Astrocyte of the spinal cord (primary cell): ENCODE results near the gene CINP.

Experiments used
- DNase-seq: peaks from one replicate; pipeline ENCODE4 v3.0.0; 2011; ENCODE audit warnings: low read depth, low spot score
- H3K4me3 ChIP-seq: 2 replicates; pipeline ENCODE4 v1.5.1; 2011; ENCODE audit warnings: low read depth, mild to moderate bottlenecking, low read length, moderate library complexity
- in situ Hi-C: cut with HindIII; loops from 2 replicates; pipeline ENCODE4 v1.10.0; 2017; ENCODE audit warnings: low sequenced_read_pairs
- TF ChIP-seq, protein P1 (sequence below): IDR thresholded peaks from 2 replicates; pipeline ENCODE4 v1.5.1; 2012; ENCODE audit warnings: low read depth, mild to moderate bottlenecking, low read length, inconsistent platforms

CINP gene

DNA sequence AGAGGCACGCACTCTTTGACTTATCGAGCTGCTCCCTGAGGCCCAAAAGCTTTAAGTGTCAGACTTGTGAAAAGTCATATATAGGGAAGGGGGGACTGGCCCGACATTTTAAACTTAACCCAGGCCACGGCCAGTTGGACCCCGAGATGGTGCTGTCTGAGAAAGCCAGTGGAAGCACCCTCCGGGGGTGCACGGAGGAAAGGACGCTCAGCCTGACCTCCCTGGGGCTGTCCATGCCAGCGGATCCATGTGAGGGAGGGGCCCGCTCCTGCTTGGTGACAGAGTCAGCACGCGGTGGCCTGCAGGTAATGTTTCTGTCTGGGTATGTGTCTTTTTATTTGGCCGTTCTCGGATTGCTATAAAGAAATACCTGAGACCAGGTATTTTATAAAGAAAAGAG lies 36.1 kb downstream of the CINP start:
- TF ChIP-seq, protein P1, sequence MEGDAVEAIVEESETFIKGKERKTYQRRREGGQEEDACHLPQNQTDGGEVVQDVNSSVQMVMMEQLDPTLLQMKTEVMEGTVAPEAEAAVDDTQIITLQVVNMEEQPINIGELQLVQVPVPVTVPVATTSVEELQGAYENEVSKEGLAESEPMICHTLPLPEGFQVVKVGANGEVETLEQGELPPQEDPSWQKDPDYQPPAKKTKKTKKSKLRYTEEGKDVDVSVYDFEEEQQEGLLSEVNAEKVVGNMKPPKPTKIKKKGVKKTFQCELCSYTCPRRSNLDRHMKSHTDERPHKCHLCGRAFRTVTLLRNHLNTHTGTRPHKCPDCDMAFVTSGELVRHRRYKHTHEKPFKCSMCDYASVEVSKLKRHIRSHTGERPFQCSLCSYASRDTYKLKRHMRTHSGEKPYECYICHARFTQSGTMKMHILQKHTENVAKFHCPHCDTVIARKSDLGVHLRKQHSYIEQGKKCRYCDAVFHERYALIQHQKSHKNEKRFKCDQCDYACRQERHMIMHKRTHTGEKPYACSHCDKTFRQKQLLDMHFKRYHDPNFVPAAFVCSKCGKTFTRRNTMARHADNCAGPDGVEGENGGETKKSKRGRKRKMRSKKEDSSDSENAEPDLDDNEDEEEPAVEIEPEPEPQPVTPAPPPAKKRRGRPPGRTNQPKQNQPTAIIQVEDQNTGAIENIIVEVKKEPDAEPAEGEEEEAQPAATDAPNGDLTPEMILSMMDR, result no peak
- in situ Hi-C loops, result no loop called here

DNA sequence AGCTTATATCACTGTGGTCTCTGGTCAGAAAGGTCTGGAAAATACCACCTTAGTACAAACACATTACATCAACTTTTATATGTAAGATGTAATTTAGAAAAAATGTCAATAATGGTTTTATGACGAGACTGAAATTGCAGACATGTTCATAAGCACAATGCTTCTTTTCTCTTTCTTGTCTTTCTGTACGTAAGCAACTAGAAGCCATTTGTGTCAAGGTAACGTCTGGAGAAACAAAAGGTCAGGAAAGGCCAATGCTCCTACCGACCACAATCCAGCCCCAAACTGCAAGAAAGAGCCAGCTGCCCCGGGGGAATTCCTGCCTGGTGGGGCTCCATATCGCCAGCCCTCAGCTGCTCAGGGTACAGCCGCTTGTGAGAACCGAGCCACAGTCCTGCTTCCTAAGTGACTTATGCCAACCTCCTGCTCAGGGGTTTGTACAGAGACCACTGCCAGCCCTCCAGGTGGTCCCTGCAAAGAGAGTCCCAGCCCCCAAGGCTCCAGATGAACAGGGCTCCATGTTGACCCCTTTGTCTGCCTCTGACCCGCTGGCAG lies 36.8 kb downstream of the CINP start:
- no peak overlapping the region for H3K4me3 ChIP-seq
- peak; percentile 7 for DNase-seq
- TF ChIP-seq, protein P1, result no peak
- in situ Hi-C loops, result no loop called here

More for the DNA sequence above, 36.1 kb downstream of the CINP start:
- no peak overlapping the region for H3K4me3 ChIP-seq
- DNase-seq, result no peak

DNA sequence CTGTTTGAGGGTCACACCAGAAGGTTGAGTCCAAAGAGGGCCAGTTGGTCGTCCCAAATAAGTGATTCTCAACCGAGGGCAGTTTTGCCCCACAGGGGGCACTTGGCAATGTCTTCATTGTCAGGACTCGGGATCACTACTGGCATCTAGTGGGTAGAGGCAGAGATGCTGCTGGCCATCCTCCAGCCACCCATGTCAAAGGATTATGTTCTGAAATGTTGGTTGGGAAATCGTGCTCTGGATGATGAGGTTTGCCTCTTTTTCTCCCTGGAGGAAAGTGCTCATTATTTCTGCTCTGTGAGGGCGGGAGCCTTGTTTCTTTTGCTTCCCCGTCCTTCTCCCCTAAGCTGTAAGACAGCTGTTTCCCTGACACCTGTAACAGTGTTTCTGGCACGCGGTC lies 39.6 kb downstream of the CINP start:
- DNase-seq, result peak; percentile 69
- H3K4me3 ChIP-seq, result no peak overlapping the region
- TF ChIP-seq, protein P1, result peak; percentile 73
- in situ Hi-C loops, result no loop called here

DNA sequence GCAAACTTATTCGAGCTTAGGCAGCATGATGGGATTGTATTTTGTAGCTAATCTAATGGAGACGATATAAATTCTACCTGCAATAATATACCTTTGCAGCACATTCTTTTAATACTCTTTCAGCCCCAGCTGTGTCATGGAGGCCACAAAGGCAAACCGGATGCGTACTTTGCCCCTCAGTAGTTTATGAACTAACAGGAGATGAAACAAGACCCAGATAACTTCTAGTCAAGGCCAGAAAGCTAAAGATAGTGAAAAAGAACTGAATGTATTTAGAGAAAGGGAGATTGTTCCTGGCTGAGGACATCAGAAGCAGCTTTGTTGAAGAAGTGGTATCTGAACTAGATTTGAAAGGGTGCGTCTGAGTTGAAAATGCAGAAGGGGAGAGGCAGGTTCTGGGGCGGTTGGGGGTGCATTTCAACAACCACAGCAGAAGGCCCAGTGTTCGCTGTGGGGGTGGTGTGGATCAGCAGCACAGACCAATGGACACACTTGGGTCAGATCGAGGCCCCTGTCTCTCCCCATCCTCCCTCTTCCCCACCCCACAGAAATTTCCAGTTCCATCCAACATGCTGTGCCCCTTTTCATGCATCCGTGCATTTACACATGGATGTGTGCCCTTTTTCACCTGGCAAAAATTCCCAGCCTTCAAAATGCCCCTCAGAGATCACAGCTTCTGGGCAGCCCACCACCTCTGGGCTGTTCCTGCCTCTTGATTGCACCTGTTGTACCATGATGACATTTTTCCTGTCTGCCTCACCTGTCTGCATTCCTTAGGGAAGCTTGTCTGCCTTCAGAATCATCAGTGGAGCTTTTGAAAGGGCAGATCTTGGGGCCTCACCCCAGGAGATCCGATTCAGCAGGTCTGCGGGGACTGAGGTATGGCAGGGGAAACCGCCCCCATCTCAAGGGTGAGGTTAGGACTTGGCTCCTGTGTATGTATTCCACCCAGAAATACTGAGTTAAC lies 41.0 kb downstream of the CINP start:
- TF ChIP-seq, protein P1, result no peak
- no peak for DNase-seq
- in situ Hi-C loops, result no loop called here
- H3K4me3 ChIP-seq, result no peak overlapping the region

DNA sequence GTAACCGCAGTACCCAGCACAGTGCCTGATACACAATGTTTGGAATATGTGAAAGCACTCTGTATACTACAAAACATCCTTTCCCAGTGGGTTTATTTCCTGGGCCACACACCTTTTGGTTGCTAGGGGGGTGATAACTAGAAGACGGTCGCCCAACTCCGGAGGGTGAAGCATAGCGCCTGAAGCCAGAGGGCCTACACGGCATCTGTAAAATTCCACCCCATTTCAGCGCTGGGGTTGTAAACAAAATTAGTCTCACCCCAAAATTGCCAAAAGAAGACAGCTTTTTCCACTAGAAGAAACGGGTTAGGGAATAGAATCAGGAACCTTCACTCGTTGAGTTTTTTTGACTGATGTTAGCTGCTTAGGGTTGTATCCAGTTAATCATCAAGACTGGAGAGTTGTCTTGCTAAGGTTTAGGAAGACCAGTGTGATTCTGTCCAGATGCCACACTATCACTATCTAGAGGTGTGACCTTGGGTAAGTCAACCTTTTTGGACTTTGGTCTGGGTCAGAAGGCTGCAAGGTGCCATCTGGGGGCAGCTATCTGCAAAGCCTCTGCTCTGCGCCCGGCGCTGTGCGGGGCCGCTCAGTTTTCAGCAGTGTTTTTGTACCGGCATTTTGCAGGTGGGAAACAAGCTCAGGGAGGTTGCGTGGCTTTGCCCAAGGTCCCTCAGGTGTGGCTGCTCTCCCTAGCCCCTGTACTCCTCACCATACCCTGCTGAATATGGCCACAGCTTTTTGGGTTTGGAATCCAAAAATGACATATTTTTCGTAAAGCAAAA lies 41.8 kb downstream of the CINP start:
- in situ Hi-C loops, result no loop called here
- H3K4me3 ChIP-seq, result peak overlapping the region; percentile 82
- DNase-seq, result no peak
- TF ChIP-seq, protein P1, result no peak

DNA sequence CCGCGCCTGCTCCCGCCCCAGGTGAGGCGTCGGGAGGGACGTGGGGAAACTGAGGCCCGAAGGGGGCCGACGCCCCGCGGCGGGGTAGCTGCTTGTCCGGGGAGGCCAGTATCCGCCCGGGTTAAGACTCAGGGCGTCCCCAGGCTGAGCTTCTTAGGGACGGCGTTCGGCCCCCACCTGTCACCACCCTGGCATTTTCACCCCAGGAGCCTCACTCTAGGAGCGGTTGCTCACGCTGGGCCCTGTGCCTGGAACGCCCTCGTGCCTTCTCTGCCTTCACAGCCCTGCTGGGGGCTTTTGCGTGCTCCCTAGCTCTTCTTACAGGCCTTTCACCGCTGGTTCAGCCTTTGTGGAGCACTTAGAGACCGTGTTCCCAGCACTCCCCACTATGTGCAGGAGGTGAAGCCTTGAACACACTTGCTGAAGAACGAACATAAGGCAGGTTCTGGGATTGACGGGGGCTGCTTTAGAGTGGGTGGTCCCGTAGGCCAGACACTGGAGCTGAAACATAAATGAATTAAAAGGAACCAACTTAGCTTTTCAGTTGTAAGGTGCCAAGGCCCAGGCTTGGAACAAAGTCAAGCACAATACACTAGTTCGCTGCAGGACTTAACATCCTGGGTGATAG lies 42.5 kb downstream of the CINP start:
- TF ChIP-seq, protein P1, result no peak
- H3K4me3 ChIP-seq, result peak overlapping the region; percentile 82
- peak; percentile 49 for DNase-seq
- in situ Hi-C loops, result no loop called here
